Measurements from ENCODE around the gene TINAG. TPM values are rescaled to one million over a fixed set of nuclear protein-coding genes. Genes with fewer than 3 reads are reported as not detected.

The TINAG gene
- total and polyA plus RNA-seq, 12 donors = not detected

- no peaks in the 10 kb centered on the region for H3K4me1 ChIP-seq (replicated peaks in 1 of 2)
- TF ChIP-seq POLR2A (IDR thresholded peaks at IDR 0.05) (no peak), CTCF (IDR thresholded peaks at IDR 0.05) (no peak)
- H3K27me3 ChIP-seq = no peaks in the 10 kb centered on the region
- no peak overlapping the region for H3K27ac ChIP-seq
- H3K4me3 ChIP-seq = no peak overlapping the region
- no peaks in the 10 kb centered on the region for H3K9me3 ChIP-seq (replicated peaks in 1 of 3)
- DNase-seq = no peak
- no peaks in the 10 kb centered on the region for H3K36me3 ChIP-seq (replicated peaks in 1 of 2)
- intact Hi-C loops (cut with DNase I) = no loop called here
Measured at GRCh38 chr6:54274383-54274782, 33.9 kb upstream of the TINAG start.

GRCh38 chr6:54282186-54282585 is 26.1 kb upstream of the TINAG start:
- Histone ChIP-seq H3K27ac (no peak overlapping the region), H3K4me1 (replicated peaks in 1 of 2) (no peaks in the 10 kb centered on the region), H3K4me3 (no peak overlapping the region), H3K36me3 (replicated peaks in 1 of 2) (no peaks in the 10 kb centered on the region), H3K27me3 (no peaks in the 10 kb centered on the region), H3K9me3 (replicated peaks in 1 of 3) (no peaks in the 10 kb centered on the region)
- 87 to 100% (median 90%) methylated on average over 1 of the region's 1 CpG for WGBS, 4 donors
- intact Hi-C loops (cut with DNase I) = no loop called here
- no peak for DNase-seq
- TF ChIP-seq CTCF (IDR thresholded peaks at IDR 0.05) (no peak), POLR2A (IDR thresholded peaks at IDR 0.05) (no peak)

GRCh38 chr6:54284161-54284860 is 23.9 kb upstream of the TINAG start:
- no peaks in the 10 kb centered on the region for H3K36me3 ChIP-seq (replicated peaks in 1 of 2)
- H3K4me1 ChIP-seq (replicated peaks in 1 of 2) = no peaks in the 10 kb centered on the region
- no peaks in the 10 kb centered on the region for H3K9me3 ChIP-seq (replicated peaks in 1 of 3)
- TF ChIP-seq POLR2A (IDR thresholded peaks at IDR 0.05) (no peak), CTCF (IDR thresholded peaks at IDR 0.05) (no peak)
- intact Hi-C loops (cut with DNase I) = no loop called here
- WGBS, 4 donors = 68 to 88% (median 82%) methylated on average over 3 of the region's 3 CpGs
- H3K27me3 ChIP-seq = no peaks in the 10 kb centered on the region
- no peak overlapping the region for H3K4me3 ChIP-seq
- no peak for DNase-seq
- H3K27ac ChIP-seq = no peak overlapping the region

- TF ChIP-seq POLR2A (IDR thresholded peaks at IDR 0.05) (no peak), CTCF (IDR thresholded peaks at IDR 0.05) (no peak)
- H3K4me1 ChIP-seq (replicated peaks in 1 of 2) = no peaks in the 10 kb centered on the region
- no peak for DNase-seq
- no peak overlapping the region for H3K4me3 ChIP-seq
- H3K9me3 ChIP-seq (replicated peaks in 1 of 3) = no peaks in the 10 kb centered on the region
- H3K27ac ChIP-seq = no peak overlapping the region
- H3K36me3 ChIP-seq (replicated peaks in 1 of 2) = no peaks in the 10 kb centered on the region
- intact Hi-C loops (cut with DNase I) = no loop called here
- no peaks in the 10 kb centered on the region for H3K27me3 ChIP-seq
- 84 to 94% (median 85%) methylated on average over 3 of the region's 3 CpGs for WGBS, 4 donors
Measured at GRCh38 chr6:54285595-54285994, 22.6 kb upstream of the TINAG start.

Measured in adrenal gland (tissue), 12 donors.